Measurements from ENCODE around the gene TANC1.

TANC1 gene

DNA sequence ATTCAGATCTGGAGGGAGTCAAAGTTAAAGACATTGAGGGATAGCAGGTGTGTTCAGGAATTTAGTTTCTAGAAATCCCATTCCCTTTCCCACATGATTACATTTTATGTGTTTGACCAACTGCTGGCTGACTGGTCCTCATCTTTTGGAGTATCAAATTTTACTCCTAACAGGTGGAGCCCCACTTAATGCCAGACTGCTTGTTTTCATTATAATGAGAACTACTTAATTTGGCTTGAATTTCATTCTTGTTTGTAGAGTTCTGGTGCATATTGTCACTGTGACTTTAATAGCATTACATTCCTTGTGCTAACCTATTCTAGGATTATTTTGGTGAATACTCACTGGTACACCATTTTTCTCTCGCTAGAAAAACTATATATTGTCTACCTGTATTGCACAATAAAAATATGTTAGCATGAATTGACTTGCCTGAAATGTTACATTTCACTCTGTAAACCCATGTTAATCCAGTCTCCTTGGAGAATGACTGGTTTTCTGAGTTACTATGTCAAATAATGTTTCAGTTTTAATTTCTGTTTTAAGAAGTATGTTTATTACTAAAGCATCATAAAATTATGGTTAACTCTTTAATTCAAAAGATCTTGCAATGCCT lies 98.2 kb downstream of the TANC1 start:
- DNase-seq = no peak

DNA sequence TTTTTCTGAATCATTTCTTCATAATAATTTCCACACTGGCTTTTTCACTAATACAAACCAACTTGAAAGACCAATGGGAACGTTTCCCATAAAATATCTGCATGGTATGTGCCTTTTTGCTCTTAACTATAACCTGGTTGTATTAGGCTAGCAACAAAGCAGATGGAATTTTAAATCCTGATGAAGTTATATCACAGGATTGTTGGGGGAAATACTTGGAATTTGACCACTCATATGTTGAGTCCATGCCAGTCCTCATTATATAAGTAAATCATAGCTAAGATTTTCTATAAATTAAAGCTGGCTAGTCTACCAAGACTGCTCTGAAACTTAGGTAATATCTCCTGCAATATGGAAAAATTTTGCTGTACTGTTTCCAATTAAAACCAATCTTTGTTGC lies 99.5 kb downstream of the TANC1 start:
- no peak for DNase-seq

DNA sequence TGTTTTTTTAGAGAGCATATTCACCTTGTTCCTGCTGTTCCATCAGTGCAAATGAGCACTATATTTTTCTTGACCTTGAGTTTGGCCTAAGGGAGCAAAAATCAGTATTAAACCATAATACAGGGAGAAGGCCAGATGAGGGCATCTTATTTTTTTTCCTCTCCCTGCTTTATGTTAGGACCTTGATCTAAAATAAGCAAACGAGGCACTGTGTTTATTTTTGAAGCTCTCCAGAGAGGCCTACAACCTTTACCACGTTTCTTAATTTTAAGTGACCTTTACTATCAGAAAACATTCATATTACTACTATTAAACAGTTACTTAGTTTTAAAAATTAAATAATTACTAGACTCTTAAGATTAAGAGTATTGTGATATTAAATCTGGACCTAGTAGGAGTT lies 100.8 kb downstream of the TANC1 start:
- no peak for DNase-seq

DNA sequence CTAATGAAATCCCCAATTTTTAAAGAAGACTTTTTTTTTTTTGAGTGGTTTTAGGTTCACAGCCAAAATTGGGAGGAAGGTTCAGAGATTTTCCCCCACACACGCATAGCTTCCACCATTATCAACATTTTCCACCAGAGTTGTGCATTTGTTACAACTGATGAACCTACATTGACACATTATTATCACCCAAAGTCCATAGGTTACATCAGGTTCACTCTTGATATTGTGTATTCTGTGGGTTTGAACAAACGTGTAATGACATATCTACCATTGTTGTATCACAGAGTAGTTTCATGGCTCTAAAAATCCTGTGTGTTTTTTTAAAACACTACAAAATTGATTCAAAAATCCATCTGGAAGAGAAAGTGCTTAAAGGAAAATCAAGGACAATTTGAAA lies 101.8 kb downstream of the TANC1 start:
- no peak for DNase-seq

DNA sequence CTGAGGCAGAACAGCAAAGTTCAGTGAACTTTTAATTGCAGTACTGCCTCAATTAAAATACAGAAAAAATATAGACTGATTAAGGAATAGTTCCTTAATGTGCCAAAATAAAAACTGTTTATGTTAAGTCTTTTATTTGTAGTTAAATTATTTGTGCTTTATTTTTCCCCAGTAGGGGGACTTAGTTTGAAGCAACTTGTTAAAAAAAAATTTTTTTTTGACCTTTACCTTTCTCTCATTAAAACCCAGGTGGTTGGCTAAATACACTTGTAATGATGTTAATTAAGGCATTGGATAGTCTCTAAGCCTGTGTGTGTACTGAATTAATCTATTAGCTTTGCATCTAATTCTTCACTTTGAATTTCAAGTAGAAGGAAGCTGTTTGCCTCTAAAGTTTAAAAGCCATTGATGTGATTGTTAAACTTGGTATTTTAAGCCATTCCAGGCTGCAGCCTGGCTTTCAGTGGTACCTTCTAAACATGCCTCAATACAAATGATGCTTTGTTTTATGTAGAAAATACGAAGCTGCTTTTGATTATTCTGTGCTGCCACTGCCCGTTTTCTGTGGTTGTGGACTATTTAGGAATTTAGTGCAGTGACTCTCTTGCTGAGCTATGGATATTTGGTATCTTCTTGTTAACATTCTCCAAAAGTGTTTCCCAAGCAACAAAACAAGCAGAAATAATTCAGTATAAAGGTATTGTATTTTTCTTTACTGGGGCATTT lies 102.9 kb downstream of the TANC1 start:
- no peak for DNase-seq

DNA sequence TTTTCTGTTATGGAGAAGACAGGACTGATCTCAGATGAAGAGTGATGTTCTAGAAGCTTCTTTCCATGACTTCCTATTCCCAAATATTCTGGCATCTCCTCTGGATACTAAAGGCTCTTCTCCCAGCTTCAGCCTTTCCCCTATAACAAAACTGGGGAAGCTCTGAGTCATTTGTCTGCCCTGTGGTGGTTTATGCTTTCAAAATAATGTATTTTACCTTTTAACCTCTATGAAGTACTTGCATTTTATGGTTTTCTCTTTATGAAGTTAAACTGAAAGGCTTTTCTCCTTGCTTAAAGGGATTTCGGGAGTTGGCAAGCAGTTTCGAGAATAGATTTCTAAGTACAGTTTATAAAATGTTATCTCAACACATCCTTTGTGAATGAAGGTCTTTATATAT lies 104.4 kb downstream of the TANC1 start:
- DNase-seq = no peak

DNA sequence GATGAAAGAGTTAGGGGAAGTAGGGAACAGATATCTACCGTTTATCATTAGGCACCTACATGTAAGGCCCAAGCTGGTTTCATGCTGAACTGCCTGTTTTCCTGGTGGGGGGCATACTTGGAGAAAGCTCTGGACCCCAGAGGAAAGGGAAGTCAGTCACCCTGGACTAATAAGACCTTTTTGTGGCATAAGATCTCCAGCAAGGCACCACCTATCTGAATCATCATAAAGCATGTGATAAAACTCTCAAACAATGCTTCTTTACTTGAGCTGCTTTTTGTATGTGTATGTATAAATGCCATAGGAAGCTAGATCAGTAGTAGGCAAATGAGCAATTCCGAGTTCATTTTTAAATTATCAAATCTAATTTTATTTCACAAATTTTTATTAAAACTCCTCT lies 104.8 kb downstream of the TANC1 start:
- no peak for DNase-seq

DNA sequence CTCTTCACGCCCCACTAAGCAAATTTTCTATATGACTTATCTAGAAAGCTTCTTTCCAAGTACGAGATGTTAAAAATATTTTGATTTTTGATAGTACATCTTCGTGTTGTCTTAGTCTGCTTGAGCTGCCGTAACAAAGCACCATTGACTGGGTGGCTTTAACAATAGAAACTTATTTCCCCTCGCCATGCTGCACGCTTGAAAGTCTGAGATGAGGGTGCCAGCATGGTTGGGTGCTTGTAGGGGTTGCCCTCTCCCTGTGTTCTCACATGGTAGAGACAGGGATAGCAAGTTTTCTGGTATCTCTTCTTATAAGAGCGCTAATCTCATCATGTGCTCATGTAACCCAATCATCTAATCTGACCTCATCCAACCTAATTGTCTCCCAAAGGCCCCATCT lies 106.2 kb downstream of the TANC1 start:
- DNase-seq = no peak

DNA sequence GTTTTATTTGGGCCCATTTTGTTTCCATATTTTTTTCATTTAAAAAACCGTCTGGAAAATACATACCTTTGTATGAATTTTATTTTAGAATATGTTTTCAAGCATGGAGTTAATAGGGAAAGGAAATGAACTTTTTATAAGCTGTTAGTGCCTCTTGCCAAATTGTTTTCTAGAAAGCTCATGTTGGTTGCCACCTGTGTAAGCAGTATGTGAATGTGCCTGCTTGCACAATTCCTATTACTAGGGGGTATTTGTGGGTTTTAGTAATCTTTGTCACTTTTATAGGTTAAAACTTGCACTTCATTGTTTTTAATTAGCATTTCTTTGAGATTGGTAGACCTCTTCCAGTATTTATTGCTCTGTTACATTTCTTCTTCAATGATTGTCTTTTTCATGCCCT lies 107.3 kb downstream of the TANC1 start:
- no peak for DNase-seq

DNA sequence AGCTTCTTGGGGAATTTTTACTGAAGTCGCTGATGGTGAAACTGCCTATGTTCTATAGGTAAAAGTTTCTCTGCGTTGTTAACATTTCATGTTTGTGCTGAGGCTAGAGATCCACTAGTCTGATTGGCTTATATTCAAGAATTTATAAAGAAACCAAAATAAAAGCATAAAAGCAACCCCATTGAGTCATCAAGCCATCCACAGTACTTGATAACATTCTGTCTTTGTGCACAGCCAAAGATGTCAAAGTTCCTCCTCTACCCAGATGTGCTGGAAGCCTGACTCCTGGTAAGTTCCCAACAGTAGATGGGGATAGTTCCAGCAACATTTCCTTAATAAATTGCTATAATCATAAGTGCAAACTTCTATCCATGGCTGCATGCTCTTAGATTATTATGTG lies 107.8 kb downstream of the TANC1 start:
- no peak for DNase-seq

DNA sequence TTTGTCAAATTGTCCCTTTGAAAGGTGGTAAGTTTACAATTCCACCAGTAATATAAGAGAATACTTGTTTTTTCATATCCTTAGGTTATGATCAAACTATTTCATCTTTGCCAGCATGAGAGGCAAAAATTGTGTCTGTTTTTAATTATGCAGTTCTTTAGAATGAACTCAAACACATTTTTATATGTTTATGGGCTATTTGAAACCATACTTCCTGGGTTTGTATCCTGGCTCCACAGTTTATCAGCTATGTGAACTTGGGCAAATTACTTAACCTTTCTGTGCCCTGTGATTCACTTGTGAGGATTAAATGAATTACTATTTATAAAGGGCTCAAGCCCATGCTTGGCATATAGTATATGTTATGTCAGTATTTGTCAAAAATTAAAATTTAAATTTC lies 109.4 kb downstream of the TANC1 start:
- DNase-seq = no peak

DNA sequence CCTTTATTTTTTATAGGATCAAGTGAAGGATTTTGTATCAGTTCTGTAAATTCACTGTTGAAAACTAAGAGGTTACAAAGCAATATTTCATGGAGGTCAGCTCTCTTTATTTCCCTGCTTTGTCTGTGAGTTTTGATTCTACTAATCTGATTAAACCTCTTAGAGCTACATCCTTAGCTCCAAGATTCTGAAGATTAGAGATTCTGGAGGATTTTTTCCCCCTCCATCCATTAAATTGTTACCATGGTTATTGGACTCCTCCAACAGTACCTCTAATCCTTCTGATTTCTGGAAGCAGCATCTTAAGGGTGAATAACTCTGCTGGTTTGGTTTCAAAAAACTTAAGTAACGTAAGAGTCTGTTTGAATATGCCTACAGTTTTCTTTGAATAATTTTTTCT lies 110.0 kb downstream of the TANC1 start:
- no peak for DNase-seq

DNA sequence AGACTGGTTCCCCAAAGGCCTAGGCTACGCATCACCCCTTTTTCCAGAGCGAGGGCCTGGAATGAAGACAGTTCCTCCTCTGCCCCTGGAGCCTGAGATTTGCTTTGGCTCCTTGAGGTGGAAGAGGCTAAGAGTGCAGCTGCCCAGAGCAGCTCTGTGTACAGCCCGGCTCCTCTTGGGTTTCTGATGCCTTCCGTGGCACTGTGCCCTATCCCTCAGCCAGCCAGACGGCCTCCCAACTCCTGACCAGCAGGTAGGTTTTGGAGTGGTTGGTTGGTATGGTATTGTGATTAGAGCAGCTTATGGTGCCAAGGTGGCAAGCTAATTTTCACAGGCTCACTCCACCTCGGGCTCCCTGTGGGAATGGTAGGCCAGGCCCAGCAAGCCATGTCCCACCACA lies 112.2 kb downstream of the TANC1 start:
- DNase-seq = no peak

DNA sequence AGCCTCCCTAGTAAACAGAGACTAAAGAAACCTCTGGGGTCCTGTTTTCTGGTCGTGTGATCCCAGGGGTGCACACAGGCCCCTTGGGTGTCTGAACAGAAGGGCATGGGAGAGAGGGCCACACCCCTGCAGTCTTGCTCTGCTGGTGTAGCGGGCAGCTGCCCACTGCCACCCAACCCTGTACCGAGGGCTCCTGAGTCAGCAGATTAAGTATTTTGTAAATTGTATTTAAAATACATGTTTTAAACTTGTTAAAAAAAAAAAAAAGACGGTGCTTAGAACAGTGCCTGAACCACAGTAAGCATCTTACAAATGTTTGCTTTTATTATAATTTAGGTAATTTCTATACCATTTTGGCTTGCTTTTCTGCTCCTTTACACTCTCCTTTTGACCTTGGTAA lies 113.7 kb downstream of the TANC1 start:
- no peak for DNase-seq

DNA sequence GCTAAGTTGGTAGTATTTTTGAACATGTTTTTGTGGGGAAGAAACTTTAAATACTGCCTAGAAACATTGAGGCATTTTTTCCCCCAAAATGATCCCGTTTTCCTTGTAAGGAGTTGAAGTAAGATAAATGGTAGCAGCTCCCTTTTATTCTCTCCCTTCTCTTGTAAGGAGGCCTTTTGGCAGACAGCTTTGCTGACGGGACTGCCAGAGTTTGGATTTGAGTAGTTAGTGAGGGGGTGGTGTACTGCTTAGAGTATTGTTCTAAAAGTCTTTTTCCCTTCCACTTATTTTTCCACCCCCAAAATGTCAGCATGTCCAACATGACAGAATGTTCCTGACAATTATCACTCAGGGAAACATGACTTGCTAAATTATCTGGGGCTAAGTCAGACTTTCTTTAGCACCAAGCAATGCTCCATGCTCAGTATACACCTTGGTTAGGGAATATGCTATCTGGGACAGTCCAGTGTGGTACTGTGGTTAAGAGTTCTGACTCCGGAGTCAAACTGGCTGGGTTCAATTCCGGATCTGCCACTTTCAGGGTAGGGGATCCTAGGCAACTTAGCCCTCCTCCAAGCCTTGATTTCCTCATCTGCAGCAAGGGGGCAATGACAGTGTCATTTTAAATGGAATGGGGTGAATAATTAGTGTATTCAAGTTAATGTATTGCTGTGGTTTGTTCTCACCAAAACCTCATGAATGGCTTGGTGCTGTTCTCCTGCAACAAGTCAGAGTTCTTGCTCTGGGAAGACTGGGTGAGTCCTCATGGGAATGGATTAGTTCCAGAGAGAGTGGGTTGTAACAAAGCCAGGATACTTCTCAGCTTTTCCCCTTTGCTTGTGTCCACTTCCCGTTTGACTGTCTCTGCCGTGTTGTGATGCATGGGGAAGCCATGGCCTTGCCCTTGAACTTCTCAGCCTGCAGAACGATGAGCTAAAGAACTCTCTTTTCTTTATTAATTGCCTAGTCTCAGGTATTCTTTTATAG lies 116.2 kb downstream of the TANC1 start:
- DNase-seq = no peak

DNA sequence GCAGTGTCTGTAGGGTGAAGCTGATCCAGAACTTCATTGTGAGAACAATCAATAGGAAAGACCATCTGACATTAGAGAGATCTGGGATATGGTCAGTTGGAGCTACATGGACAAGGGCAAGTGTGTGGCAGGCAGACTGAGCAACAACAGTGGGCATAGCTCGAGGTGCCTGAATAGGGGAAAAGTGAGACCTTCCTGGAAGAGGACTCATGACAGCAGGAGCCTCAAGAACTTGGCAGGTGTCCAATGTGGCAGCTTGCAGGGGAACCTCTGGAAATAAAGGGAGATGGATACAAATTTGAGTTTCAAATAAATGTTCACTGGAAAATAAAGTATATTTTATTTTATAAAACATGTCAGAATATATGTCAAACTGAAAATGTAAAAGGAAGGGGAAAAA lies 117.9 kb downstream of the TANC1 start:
- DNase-seq = no peak

DNA sequence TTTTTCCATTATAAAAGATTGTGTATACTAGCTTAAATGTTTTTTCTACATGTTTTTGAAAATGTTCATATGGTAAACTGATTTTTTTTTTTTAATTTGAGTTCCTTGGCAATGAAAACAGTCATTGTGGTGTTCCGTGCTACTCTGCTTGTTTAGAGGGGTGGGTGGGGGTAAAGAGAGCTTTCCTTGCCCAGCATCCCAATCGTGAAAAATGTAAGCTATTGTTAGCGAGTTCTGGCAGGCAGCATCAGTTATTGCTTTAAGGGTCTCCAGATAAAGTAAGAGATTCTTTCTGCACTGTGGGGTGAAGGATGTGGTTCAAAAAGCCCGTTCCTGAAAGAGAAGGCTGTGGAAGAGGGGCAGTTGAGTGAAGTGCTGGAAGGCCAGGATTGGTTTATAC lies 118.4 kb downstream of the TANC1 start:
- no peak for DNase-seq

DNA sequence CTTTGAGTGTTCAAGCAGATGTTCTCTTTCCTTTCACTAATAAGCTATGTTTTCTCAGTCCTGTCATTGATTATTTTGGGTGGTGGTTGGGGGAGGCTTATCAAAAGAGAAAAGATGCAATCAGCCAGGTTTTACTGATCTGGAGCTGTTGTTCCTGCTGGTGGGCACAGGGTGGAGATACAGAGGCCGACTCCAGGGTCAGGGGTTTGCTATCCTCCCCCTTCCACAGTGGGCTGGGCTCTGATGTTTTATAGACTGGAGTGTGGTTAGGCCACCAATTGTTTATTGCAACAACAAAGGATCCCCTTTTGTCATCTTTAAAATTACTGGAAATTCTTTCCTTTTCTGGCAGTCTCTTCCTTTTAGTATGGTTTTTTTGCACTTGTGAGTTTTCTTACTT lies 120.5 kb downstream of the TANC1 start:
- no peak for DNase-seq

DNA sequence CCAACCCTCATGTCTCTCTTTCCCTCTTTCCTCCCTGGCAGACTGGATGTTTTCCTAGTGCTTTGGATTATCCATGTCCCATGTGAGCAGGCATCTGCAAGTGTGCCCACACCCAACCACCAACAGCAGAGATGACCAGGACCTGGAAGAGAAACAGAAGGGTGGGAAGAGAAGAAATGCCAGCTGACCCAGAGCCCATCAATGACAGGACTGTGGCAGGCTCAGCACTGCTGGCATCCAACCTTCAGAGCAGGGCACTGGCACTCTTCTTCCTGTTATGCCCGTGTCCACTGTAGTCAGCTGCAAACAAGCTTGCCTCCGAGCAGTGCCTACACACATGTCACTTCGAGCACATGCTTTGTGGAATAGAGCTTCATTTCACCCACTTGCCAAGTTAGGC lies 121.1 kb downstream of the TANC1 start:
- DNase-seq = no peak

DNA sequence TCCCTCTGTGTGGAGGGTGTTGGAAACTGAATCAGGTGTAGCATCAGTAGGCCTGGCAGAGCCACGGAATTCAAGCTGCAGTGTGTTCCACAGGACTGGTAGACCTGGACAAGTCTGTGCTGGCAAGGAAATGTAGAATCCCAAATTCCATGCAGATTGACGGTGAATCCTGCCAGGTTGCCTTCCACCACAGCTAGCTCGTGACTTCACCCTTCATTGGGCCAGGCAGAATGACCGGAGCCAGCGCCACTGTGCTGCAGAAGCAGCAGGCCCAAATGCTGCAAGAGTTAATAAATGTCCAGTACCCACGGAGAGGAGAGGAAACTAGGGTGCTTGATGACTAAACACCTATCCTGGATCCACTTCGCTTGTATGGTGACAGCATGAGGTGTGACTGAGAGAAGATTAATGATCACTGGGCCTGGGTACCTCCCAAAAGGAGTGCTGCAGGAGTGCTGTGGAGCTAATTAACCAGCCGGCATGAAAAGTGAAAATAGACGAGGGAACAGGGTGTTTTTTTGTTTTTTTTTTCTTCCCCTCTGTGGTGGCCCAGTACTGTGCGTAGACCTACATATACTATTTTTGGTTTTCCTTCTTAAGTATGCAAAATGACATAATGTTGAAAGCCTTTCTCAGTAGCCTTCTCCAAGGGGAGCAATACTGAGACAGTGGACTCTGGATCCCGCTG lies 122.2 kb downstream of the TANC1 start:
- no peak for DNase-seq

DNA sequence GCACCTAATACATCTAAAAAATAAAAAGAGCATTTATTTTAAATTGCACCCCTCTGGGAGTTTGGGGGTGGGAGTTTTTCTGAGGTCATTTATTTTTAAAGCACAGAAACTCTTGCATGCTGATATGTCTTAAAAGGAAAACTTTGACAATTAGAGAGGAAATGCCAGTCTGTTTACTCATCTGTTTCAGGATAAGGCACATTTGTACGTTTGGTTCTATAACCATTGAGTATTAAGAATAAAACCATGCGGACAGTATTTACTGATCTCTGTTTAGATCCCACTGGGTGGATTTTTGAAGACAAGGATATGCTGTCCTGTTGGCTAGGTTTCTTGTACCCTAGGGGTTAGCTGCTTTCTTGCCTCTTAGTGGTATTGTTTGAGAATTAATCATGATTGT lies 122.9 kb downstream of the TANC1 start:
- no peak for DNase-seq

DNA sequence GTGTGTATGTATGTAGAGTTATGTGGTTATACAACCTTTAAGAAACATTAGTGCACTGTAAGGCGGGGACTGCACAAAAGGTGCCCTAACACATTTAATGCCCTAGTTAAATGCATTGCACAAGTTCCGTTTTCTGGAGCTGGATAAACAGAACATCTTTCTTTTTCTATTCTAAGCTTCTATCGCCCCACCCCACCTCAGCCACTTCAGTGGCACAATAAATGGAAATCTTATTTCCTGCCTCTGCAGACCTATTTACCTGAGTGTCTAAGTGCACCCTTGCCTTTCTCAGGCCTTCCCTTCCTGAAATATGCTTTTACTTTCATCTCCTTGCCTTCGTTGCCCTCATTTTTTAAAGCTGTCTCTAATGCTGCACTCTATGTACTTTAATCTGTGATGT lies 123.5 kb downstream of the TANC1 start:
- DNase-seq = no peak

DNA sequence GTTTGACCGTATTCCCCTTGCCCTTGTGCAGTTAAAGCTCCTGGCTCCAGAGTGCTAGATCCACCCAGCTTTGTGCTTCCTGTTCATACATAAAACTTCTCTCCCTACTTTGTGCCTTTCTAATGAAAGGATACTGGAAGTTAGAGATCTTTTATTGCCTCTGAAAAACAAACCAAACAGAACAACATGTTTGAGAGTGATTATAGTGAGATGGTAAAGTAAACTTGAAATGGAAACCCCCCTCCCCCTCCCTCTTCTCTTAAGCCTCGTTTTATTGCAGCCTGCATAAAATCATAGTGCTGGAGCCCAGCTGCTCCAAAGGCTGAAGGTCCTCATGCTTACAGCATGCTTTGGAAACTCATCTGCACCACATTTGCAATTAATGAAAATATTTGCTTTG lies 125.1 kb downstream of the TANC1 start:
- no peak for DNase-seq
